GM21423 (cell line): Measurements from ENCODE around the gene COBL.

Experiments used
- ATAC-seq: cut with Tn5 transposase; IDR thresholded peaks from one replicate; pipeline ENCODE4 v1.9.1; 2021; ENCODE audit warnings: mild to moderate bottlenecking, moderate library complexity; ENCODE audit not compliant: unreplicated experiment

Gene COBL

GRCh38 chr7:51278797-51279196 is 37.8 kb downstream of the COBL start:
- ATAC-seq = no peak

GRCh38 chr7:51276967-51277366 is 39.6 kb downstream of the COBL start:
- ATAC-seq = no peak

- ATAC-seq = no peak
Observed at GRCh38 chr7:51276091-51276605, 40.5 kb downstream of the COBL start.

- no peak for ATAC-seq
Observed at GRCh38 chr7:51275532-51275931, 41.1 kb downstream of the COBL start.

- ATAC-seq = no peak
Observed at GRCh38 chr7:51274955-51275354, 41.7 kb downstream of the COBL start.

GRCh38 chr7:51274001-51274400 is 42.6 kb downstream of the COBL start:
- ATAC-seq = no peak

GRCh38 chr7:51273360-51273759 is 43.2 kb downstream of the COBL start:
- no peak for ATAC-seq

- no peak for ATAC-seq
Observed at GRCh38 chr7:51270965-51271364, 45.6 kb downstream of the COBL start.

GRCh38 chr7:51269911-51270310 is 46.7 kb downstream of the COBL start:
- ATAC-seq = no peak

GRCh38 chr7:51269321-51269720 is 47.3 kb downstream of the COBL start:
- no peak for ATAC-seq

GRCh38 chr7:51268859-51269258 is 47.8 kb downstream of the COBL start:
- ATAC-seq = no peak

GRCh38 chr7:51267169-51267568 is 49.4 kb downstream of the COBL start:
- ATAC-seq = no peak

- ATAC-seq = no peak
Observed at GRCh38 chr7:51265066-51265907, 51.3 kb downstream of the COBL start.

GRCh38 chr7:51263631-51264484 is 52.8 kb downstream of the COBL start:
- no peak for ATAC-seq

GRCh38 chr7:51262796-51263531 is 53.6 kb downstream of the COBL start:
- ATAC-seq = no peak

GRCh38 chr7:51261950-51262795 is 54.4 kb downstream of the COBL start:
- no peak for ATAC-seq

- ATAC-seq = no peak
Observed at GRCh38 chr7:51261117-51261835, 55.3 kb downstream of the COBL start.

GRCh38 chr7:51260516-51260915 is 56.1 kb downstream of the COBL start:
- ATAC-seq = no peak

GRCh38 chr7:51259766-51260165 is 56.8 kb downstream of the COBL start:
- no peak for ATAC-seq

- no peak for ATAC-seq
Observed at GRCh38 chr7:51256916-51257315, 59.7 kb downstream of the COBL start.
